ENCODE data around the gene C2CD2.

Gene C2CD2

GRCh38 chr21:41876396-41876795 is 77.4 kb downstream of the C2CD2 start:
- no peak for DNase-seq (ENCODE audit: low read depth, low spot score)
- in situ Hi-C loops (cut with HindIII; ENCODE audit: low sequenced_read_pairs): no loop called here
- no peak for TF ChIP-seq CTCF (IDR thresholded peaks at IDR 0.05; ENCODE audit: low read depth, low read length)
- no peak overlapping the region for H3K4me3 ChIP-seq (ENCODE audit: low read depth, low read length)

GRCh38 chr21:41875086-41875485 is 78.7 kb downstream of the C2CD2 start:
- TF ChIP-seq CTCF (IDR thresholded peaks at IDR 0.05; ENCODE audit: low read depth, low read length): no peak
- in situ Hi-C loops (cut with HindIII; ENCODE audit: low sequenced_read_pairs): no loop called here
- no peak for DNase-seq (ENCODE audit: low read depth, low spot score)
- no peak overlapping the region for H3K4me3 ChIP-seq (ENCODE audit: low read depth, low read length)

GRCh38 chr21:41874611-41875010 is 79.2 kb downstream of the C2CD2 start:
- TF ChIP-seq CTCF (IDR thresholded peaks at IDR 0.05; ENCODE audit: low read depth, low read length): no peak
- in situ Hi-C loops (cut with HindIII; ENCODE audit: low sequenced_read_pairs): no loop called here
- no peak for DNase-seq (ENCODE audit: low read depth, low spot score)

GRCh38 chr21:41873426-41873825 is 80.4 kb downstream of the C2CD2 start:
- no peak for TF ChIP-seq CTCF (IDR thresholded peaks at IDR 0.05; ENCODE audit: low read depth, low read length)
- in situ Hi-C loops (cut with HindIII; ENCODE audit: low sequenced_read_pairs): no loop called here
- DNase-seq (ENCODE audit: low read depth, low spot score): no peak
- no peak overlapping the region for H3K4me3 ChIP-seq (ENCODE audit: low read depth, low read length)

More at GRCh38 chr21:41874611-41875010, 79.2 kb downstream of the C2CD2 start:
- H3K4me3 ChIP-seq (ENCODE audit: low read depth, low read length): no peak overlapping the region

GRCh38 chr21:41873005-41873404 is 80.8 kb downstream of the C2CD2 start:
- DNase-seq (ENCODE audit: low read depth, low spot score): no peak
- in situ Hi-C loops (cut with HindIII; ENCODE audit: low sequenced_read_pairs): no loop called here
- TF ChIP-seq CTCF (IDR thresholded peaks at IDR 0.05; ENCODE audit: low read depth, low read length): no peak

GRCh38 chr21:41871293-41872030 is 82.4 kb downstream of the C2CD2 start:
- in situ Hi-C loops (cut with HindIII; ENCODE audit: low sequenced_read_pairs): no loop called here
- TF ChIP-seq CTCF (IDR thresholded peaks at IDR 0.05; ENCODE audit: low read depth, low read length): no peak
- H3K4me3 ChIP-seq (ENCODE audit: low read depth, low read length): no peak overlapping the region
- no peak for DNase-seq (ENCODE audit: low read depth, low spot score)

More at GRCh38 chr21:41873005-41873404, 80.8 kb downstream of the C2CD2 start:
- H3K4me3 ChIP-seq (ENCODE audit: low read depth, low read length): no peak overlapping the region
